HG02623 (cell line): Measurements from ENCODE around the gene ZSWIM3.
"Not testable (repeated sequence)": the region's sequence is repeated elsewhere in the genome, so short reads cannot be mapped to it uniquely, and the experiment has no call there.

Experiments
- ATAC-seq: cut with Tn5 transposase; IDR thresholded peaks from one replicate; pipeline ENCODE4 v1.9.1; 2021; ENCODE audit warnings: moderate library complexity; ENCODE audit not compliant: unreplicated experiment

Gene ZSWIM3

GRCh38 chr20:45859916-45860315 is 2.5 kb downstream of the ZSWIM3 start:
- ATAC-seq: no peak

GRCh38 chr20:45860560-45861220 is 3.3 kb downstream of the ZSWIM3 start:
- no peak for ATAC-seq

- ATAC-seq: no peak
Measured at GRCh38 chr20:45861221-45862075, 4.0 kb downstream of the ZSWIM3 start.

- ATAC-seq: no peak
Measured at GRCh38 chr20:45863543-45864470, 6.4 kb downstream of the ZSWIM3 start.

GRCh38 chr20:45866454-45866853 is 9.0 kb downstream of the ZSWIM3 start:
- ATAC-seq: no peak

GRCh38 chr20:45867136-45867818 is 9.9 kb downstream of the ZSWIM3 start:
- ATAC-seq: no peak

- ATAC-seq: no peak
Measured at GRCh38 chr20:45867819-45868176, 10.4 kb downstream of the ZSWIM3 start.

- no peak for ATAC-seq
Measured at GRCh38 chr20:45872626-45873025, 15.2 kb downstream of the ZSWIM3 start.

GRCh38 chr20:45873409-45874103 is 16.1 kb downstream of the ZSWIM3 start:
- ATAC-seq: no peak

- ATAC-seq: not testable (repeated sequence)
Measured at GRCh38 chr20:45874104-45874481, 16.7 kb downstream of the ZSWIM3 start.

GRCh38 chr20:45874576-45874975 is 17.2 kb downstream of the ZSWIM3 start:
- ATAC-seq: no peak

- no peak for ATAC-seq
Measured at GRCh38 chr20:45878076-45878761, 20.8 kb downstream of the ZSWIM3 start.

- peak; percentile 98 for ATAC-seq
Measured at GRCh38 chr20:45880988-45881788, 23.8 kb downstream of the ZSWIM3 start, which contains the start of gene ZSWIM1. Gene ZSWIM1 (plus strand): TSS chr20:45881227. CDS start chr20:45882593, 1,366 bp downstream.

- no peak for ATAC-seq
Measured at GRCh38 chr20:45882469-45883099, 25.2 kb downstream of the ZSWIM3 start.

GRCh38 chr20:45883100-45883469 is 25.7 kb downstream of the ZSWIM3 start:
- no peak for ATAC-seq

- no peak for ATAC-seq
Measured at GRCh38 chr20:45886590-45887345, 29.4 kb downstream of the ZSWIM3 start.

GRCh38 chr20:45887346-45887715 is 29.9 kb downstream of the ZSWIM3 start, which contains the start of gene SPATA25:
Gene SPATA25 (minus strand): TSS chr20:45887622. CDS start chr20:45887590, 32 bp downstream.
- ATAC-seq: no peak
